Epithelial cell of proximal tubule (primary cell): ENCODE results near the gene PCDHB7. TPM values are rescaled to one million over a fixed set of nuclear protein-coding genes. Genes with fewer than 3 reads are reported as not detected.
"Not testable (repeated sequence)": the region's sequence is repeated elsewhere in the genome, so short reads cannot be mapped to it uniquely, and the experiment has no call there.

Experiments used
- DNase-seq: peaks from one replicate; pipeline ENCODE4 v3.0.0-alpha.2; 2011; ENCODE audit warnings: low read depth
- H3K4me3 ChIP-seq: 2 replicates; pipeline ENCODE4 v1.5.1; 2011; ENCODE audit warnings: low read depth, mild to moderate bottlenecking, low read length
- CTCF ChIP-seq: conservative IDR thresholded peaks from 2 replicates; pipeline ENCODE4 v1.5.1; 2012; ENCODE audit warnings: low read depth, mild to moderate bottlenecking, low read length
- total RNA-seq: library from RNA; depleted of rRNA; stranded (reverse); fragments of >200 nt; gene quantifications from 2 replicates; pipeline ENCODE4 v1.2.3, GENCODE V29; 2015

The PCDHB7 gene
- not detected in 2 replicates for total RNA-seq

GRCh38 chr5:141172381-141173204 lies at the start of gene PCDHB7:
Gene PCDHB7 (plus strand): TSS chr5:141172644. CDS start chr5:141172836, 192 bp downstream.
- TF ChIP-seq CTCF: peak; percentile 51
- no peak for DNase-seq
- no peak within 1 kb of the TSS for H3K4me3 ChIP-seq

- not testable (repeated sequence) for DNase-seq, H3K4me3 ChIP-seq
These were observed 48.9 kb upstream of the PCDHB7 start for GRCh38 chr5:141123396-141124135.

- DNase-seq: no peak
- TF ChIP-seq CTCF: no peak
- no peak overlapping the region for H3K4me3 ChIP-seq
These were observed 45.1 kb upstream of the PCDHB7 start for GRCh38 chr5:141127305-141127704.

GRCh38 chr5:141135030-141135717 lies 37.3 kb upstream of the PCDHB7 start, which contains the start of gene PCDHB5:
Gene PCDHB5 (plus strand): TSS chr5:141135206. CDS start chr5:141135435, 229 bp downstream.
- no peak for DNase-seq
- TF ChIP-seq CTCF: peak; percentile 40
- peak within 1 kb of the TSS; percentile 40 for H3K4me3 ChIP-seq

GRCh38 chr5:141135718-141136266 lies 36.7 kb upstream of the PCDHB7 start:
- no peak for DNase-seq
- no peak for TF ChIP-seq CTCF
- peak overlapping the region; percentile 40 for H3K4me3 ChIP-seq

- H3K4me3 ChIP-seq, DNase-seq: not testable (repeated sequence)
These were observed 35.1 kb upstream of the PCDHB7 start for GRCh38 chr5:141137346-141137745.

- no peak for DNase-seq
- peak within 1 kb of the TSS; percentile 5 for H3K4me3 ChIP-seq
- TF ChIP-seq CTCF: peak; percentile 19
These were observed 22.6 kb upstream of the PCDHB7 start, which contains the start of gene PCDHB6 for GRCh38 chr5:141149812-141150211. Gene PCDHB6 (plus strand): TSS chr5:141150057. CDS start chr5:141150258, 201 bp downstream.
